ENCODE results near the gene PRKRA.

- TF ChIP-seq, protein P1, sequence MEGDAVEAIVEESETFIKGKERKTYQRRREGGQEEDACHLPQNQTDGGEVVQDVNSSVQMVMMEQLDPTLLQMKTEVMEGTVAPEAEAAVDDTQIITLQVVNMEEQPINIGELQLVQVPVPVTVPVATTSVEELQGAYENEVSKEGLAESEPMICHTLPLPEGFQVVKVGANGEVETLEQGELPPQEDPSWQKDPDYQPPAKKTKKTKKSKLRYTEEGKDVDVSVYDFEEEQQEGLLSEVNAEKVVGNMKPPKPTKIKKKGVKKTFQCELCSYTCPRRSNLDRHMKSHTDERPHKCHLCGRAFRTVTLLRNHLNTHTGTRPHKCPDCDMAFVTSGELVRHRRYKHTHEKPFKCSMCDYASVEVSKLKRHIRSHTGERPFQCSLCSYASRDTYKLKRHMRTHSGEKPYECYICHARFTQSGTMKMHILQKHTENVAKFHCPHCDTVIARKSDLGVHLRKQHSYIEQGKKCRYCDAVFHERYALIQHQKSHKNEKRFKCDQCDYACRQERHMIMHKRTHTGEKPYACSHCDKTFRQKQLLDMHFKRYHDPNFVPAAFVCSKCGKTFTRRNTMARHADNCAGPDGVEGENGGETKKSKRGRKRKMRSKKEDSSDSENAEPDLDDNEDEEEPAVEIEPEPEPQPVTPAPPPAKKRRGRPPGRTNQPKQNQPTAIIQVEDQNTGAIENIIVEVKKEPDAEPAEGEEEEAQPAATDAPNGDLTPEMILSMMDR (IDR thresholded peaks at IDR 0.05) = no peak
- no peak for TF ChIP-seq POLR2A (IDR thresholded peaks at IDR 0.05)
These were observed 63.9 kb downstream of the PRKRA start for GRCh38 chr2:178386986-178387597.
